SH-SY5Y (cell line): ENCODE measurements around the gene NDUFC2.

Experiments used
- GATA2 ChIP-seq: IDR thresholded peaks from 2 replicates; pipeline ENCODE4 v1.6.1; 2011; ENCODE audit warnings: mild to moderate bottlenecking, low read depth, low read length
- GATA3 ChIP-seq: IDR thresholded peaks from 2 replicates; pipeline ENCODE4 v1.6.1; 2011; ENCODE audit warnings: low read depth, mild to moderate bottlenecking, low read length, moderate library complexity

- TF ChIP-seq GATA3 (no peak), GATA2 (no peak)
These were observed 48.0 kb downstream of the NDUFC2 start for GRCh38 chr11:78031629-78032028.
